Activated CD4-positive, alpha-beta T cell treated with anti-CD3 and anti-CD28 coated beads for 36 hours (primary cell): ENCODE data around the gene ALDH7A1. TPM values are rescaled to one million over a fixed set of nuclear protein-coding genes. Genes with fewer than 3 reads are reported as not detected.

Experiments used
- ATAC-seq: fragments of 200-7000 bp; cut with Tn5 transposase; one replicate; pipeline ENCODE4 v1.10.0; 2021; ENCODE audit warnings: mild to moderate bottlenecking, moderate library complexity
- CTCF ChIA-PET: fragments of 350-600 bp; sonication (Branson Sonifier 250); formaldehyde crosslinking; loops from one replicate; lab custom pipeline; 2021; ENCODE audit warnings: antibody characterized with exemption; lab: Charles Lee
- POLR2A ChIA-PET: fragments of 350-600 bp; sonication (Branson Sonifier 250); formaldehyde crosslinking; loops from one replicate; lab custom pipeline; 2021; ENCODE audit warnings: antibody characterized with exemption, inconsistent platforms; lab: Charles Lee
- DNase-seq: peaks from one replicate; pipeline ENCODE4 v3.0.0-alpha.2; 2020
- H3K27ac Mint-ChIP-seq: one replicate; pipeline ENCODE4 v1.8.0; 2021; ENCODE audit warnings: mixed read lengths
- H3K27me3 Mint-ChIP-seq: one replicate; pipeline ENCODE4 v1.8.0; 2021; ENCODE audit warnings: mixed read lengths
- H3K36me3 Mint-ChIP-seq: one replicate; pipeline ENCODE4 v1.8.0; 2021; ENCODE audit warnings: low read depth, mixed read lengths
- H3K4me1 Mint-ChIP-seq: one replicate; pipeline ENCODE4 v1.8.0; 2021; ENCODE audit warnings: mixed read lengths
- H3K4me3 Mint-ChIP-seq: one replicate; pipeline ENCODE4 v1.8.0; 2021; ENCODE audit warnings: mild to moderate bottlenecking, moderate library complexity, mixed read lengths
- H3K9me3 Mint-ChIP-seq: one replicate; pipeline ENCODE4 v1.8.0; 2021; ENCODE audit warnings: low read depth, mixed read lengths
- intact Hi-C, 2 experiments: fragments of 100-400 bp; cut with DNase I in 1 of 2; cut with micrococcal nuclease in 1 of 2; formaldehyde crosslinking; loops; one replicate each; pipeline versions ENCODE4 v1.14.2 to v1.15.1; 2022 to 2024; cut with DNase I, micrococcal nuclease
- total RNA-seq, 2 experiments: library from RNA; stranded (reverse); gene quantifications; one replicate each; pipeline ENCODE4 v1.2.3, GENCODE V29; 2021

ALDH7A1 gene
- total RNA-seq, 2 experiments from 2014 or later = 13.2 to 15.4 TPM

- DNase-seq (no peak), ATAC-seq (no peak)
- no peaks in the 10 kb centered on the region for H3K9me3 Mint-ChIP-seq
- intact Hi-C loops = no loop called here
- H3K27me3 Mint-ChIP-seq = no peaks in the 10 kb centered on the region
- H3K4me1 Mint-ChIP-seq = no peaks in the 10 kb centered on the region
- ChIA-PET POLR2A (no interaction called here), CTCF (interaction anchor here (0.7 to 14.6 kb wide), 4 partner anchors 22 to 193 kb away, joined by 4 to 173 read pairs (median 20); no protein-coding TSS in a partner anchor)
- no peak overlapping the region for H3K4me3 Mint-ChIP-seq
- no peak overlapping the region for H3K27ac Mint-ChIP-seq
- no peaks in the 10 kb centered on the region for H3K36me3 Mint-ChIP-seq
These were observed 60.5 kb downstream of the ALDH7A1 start for GRCh38 chr5:126534553-126534952.

- CTCF ChIA-PET = interaction anchor here (0.6 to 14.6 kb wide), 8 partner anchors 8 to 190 kb away, joined by 3 to 173 read pairs (median 7); partner anchors contain the start of gene GRAMD2B
- H3K4me1 Mint-ChIP-seq = no peaks in the 10 kb centered on the region
- POLR2A ChIA-PET = no interaction called here
These were observed 63.4 kb downstream of the ALDH7A1 start for GRCh38 chr5:126531543-126532120.

GRCh38 chr5:126527892-126528291 lies 67.1 kb downstream of the ALDH7A1 start:
- DNase-seq (no peak), ATAC-seq (no peak)
- H3K36me3 Mint-ChIP-seq = no peaks in the 10 kb centered on the region
- H3K9me3 Mint-ChIP-seq = no peaks in the 10 kb centered on the region
- ChIA-PET POLR2A (no interaction called here), CTCF (interaction anchor here (0.8 to 2.0 kb wide), 4 partner anchors 9 to 186 kb away, joined by 3 to 7 read pairs (median 4); no protein-coding TSS in a partner anchor)
- H3K27ac Mint-ChIP-seq = no peak overlapping the region
- H3K4me3 Mint-ChIP-seq = no peak overlapping the region
- no peaks in the 10 kb centered on the region for H3K4me1 Mint-ChIP-seq
- intact Hi-C loops = no loop called here
- H3K27me3 Mint-ChIP-seq = peaks cover 2% of the 10 kb centered on the region

More at GRCh38 chr5:126531543-126532120, 63.4 kb downstream of the ALDH7A1 start:
- H3K9me3 Mint-ChIP-seq = no peaks in the 10 kb centered on the region
- intact Hi-C loops = no loop called here
- DNase-seq = no peak
- no peak overlapping the region for H3K4me3 Mint-ChIP-seq
- H3K27me3 Mint-ChIP-seq = peaks cover under 1% of the 10 kb centered on the region
- H3K27ac Mint-ChIP-seq = no peak overlapping the region
- H3K36me3 Mint-ChIP-seq = no peaks in the 10 kb centered on the region
- no peak for ATAC-seq

- H3K9me3 Mint-ChIP-seq = no peaks in the 10 kb centered on the region
- peaks cover 2% of the 10 kb centered on the region for H3K27me3 Mint-ChIP-seq
- H3K27ac Mint-ChIP-seq = no peak overlapping the region
- ATAC-seq (no peak), DNase-seq (no peak)
- H3K4me1 Mint-ChIP-seq = no peaks in the 10 kb centered on the region
- H3K4me3 Mint-ChIP-seq = no peak overlapping the region
- H3K36me3 Mint-ChIP-seq = no peaks in the 10 kb centered on the region
- ChIA-PET CTCF (interaction anchor here (0.8 to 2.0 kb wide), 2 partner anchors 27 to 185 kb away, joined by 3 to 7 read pairs; no protein-coding TSS in a partner anchor), POLR2A (no interaction called here)
- intact Hi-C loops = no loop called here
These were observed 67.9 kb downstream of the ALDH7A1 start for GRCh38 chr5:126527158-126527557.

- H3K9me3 Mint-ChIP-seq = no peaks in the 10 kb centered on the region
- peaks cover 2% of the 10 kb centered on the region for H3K27me3 Mint-ChIP-seq
- intact Hi-C loops = no loop called here
- H3K4me1 Mint-ChIP-seq = no peaks in the 10 kb centered on the region
- ChIA-PET CTCF (interaction anchor here (2.0 kb wide), 1 partner anchor 27 kb away, joined by 7 read pairs; no protein-coding TSS in a partner anchor), POLR2A (no interaction called here)
- no peak overlapping the region for H3K4me3 Mint-ChIP-seq
- DNase-seq (no peak), ATAC-seq (no peak)
- H3K27ac Mint-ChIP-seq = no peak overlapping the region
- no peaks in the 10 kb centered on the region for H3K36me3 Mint-ChIP-seq
These were observed 68.5 kb downstream of the ALDH7A1 start for GRCh38 chr5:126526493-126526892.

- H3K36me3 Mint-ChIP-seq = no peaks in the 10 kb centered on the region
- ATAC-seq = no peak
- intact Hi-C loops = no loop called here
- ChIA-PET POLR2A (no interaction called here), CTCF (no interaction called here)
- no peak for DNase-seq
- no peak overlapping the region for H3K4me3 Mint-ChIP-seq
- H3K9me3 Mint-ChIP-seq = no peaks in the 10 kb centered on the region
- no peak overlapping the region for H3K27ac Mint-ChIP-seq
- H3K27me3 Mint-ChIP-seq = peaks cover 2% of the 10 kb centered on the region
- H3K4me1 Mint-ChIP-seq = no peaks in the 10 kb centered on the region
These were observed 69.3 kb downstream of the ALDH7A1 start for GRCh38 chr5:126525630-126526245.

- CTCF ChIA-PET = interaction anchor here (5.2 kb wide), 1 partner anchor 23 kb away, joined by 19 read pairs; no protein-coding TSS in a partner anchor
- Mint-ChIP-seq H3K27ac (no peak overlapping the region), H3K4me1 (no peaks in the 10 kb centered on the region), H3K36me3 (no peaks in the 10 kb centered on the region), H3K4me3 (no peak overlapping the region), H3K9me3 (no peaks in the 10 kb centered on the region), H3K27me3 (peaks cover 2% of the 10 kb centered on the region)
- no peak for DNase-seq
- POLR2A ChIA-PET = no interaction called here
- intact Hi-C loops = no loop called here
- no peak for ATAC-seq
These were observed 71.1 kb downstream of the ALDH7A1 start for GRCh38 chr5:126523818-126524510.

- intact Hi-C loops = no loop called here
- Mint-ChIP-seq H3K27ac (no peak overlapping the region), H3K36me3 (no peaks in the 10 kb centered on the region), H3K4me1 (no peaks in the 10 kb centered on the region), H3K27me3 (no peaks in the 10 kb centered on the region), H3K9me3 (no peaks in the 10 kb centered on the region), H3K4me3 (no peak overlapping the region)
- CTCF ChIA-PET = interaction anchor here (0.6 to 5.2 kb wide), 4 partner anchors 15 to 165 kb away, joined by 3 to 19 read pairs (median 4); no protein-coding TSS in a partner anchor
- POLR2A ChIA-PET = no interaction called here
- ATAC-seq (no peak), DNase-seq (no peak)
These were observed 73.9 kb downstream of the ALDH7A1 start for GRCh38 chr5:126521130-126521529.

- ChIA-PET POLR2A (no interaction called here), CTCF (interaction anchor here (1.0 to 5.2 kb wide), 3 partner anchors 15 to 167 kb away, joined by 3 to 19 read pairs (median 3); no protein-coding TSS in a partner anchor)
These were observed 74.4 kb downstream of the ALDH7A1 start for GRCh38 chr5:126520593-126520953.

GRCh38 chr5:126519637-126520592 lies 75.1 kb downstream of the ALDH7A1 start:
- ChIA-PET POLR2A (no interaction called here), CTCF (interaction anchor here (1.0 to 5.2 kb wide), 3 partner anchors 16 to 167 kb away, joined by 3 to 19 read pairs (median 3); no protein-coding TSS in a partner anchor)
- H3K9me3 Mint-ChIP-seq = no peaks in the 10 kb centered on the region
- no peaks in the 10 kb centered on the region for H3K4me1 Mint-ChIP-seq
- ATAC-seq (no peak), DNase-seq (no peak)
- intact Hi-C loops = no loop called here
- H3K27me3 Mint-ChIP-seq = no peaks in the 10 kb centered on the region
- H3K4me3 Mint-ChIP-seq = no peak overlapping the region
- H3K27ac Mint-ChIP-seq = no peak overlapping the region
- no peaks in the 10 kb centered on the region for H3K36me3 Mint-ChIP-seq

More at GRCh38 chr5:126520593-126520953, 74.4 kb downstream of the ALDH7A1 start:
- H3K4me1 Mint-ChIP-seq = no peaks in the 10 kb centered on the region
- intact Hi-C loops = no loop called here
- no peaks in the 10 kb centered on the region for H3K27me3 Mint-ChIP-seq
- no peaks in the 10 kb centered on the region for H3K9me3 Mint-ChIP-seq
- DNase-seq = no peak
- ATAC-seq = no peak
- H3K27ac Mint-ChIP-seq = no peak overlapping the region
- H3K36me3 Mint-ChIP-seq = no peaks in the 10 kb centered on the region
- no peak overlapping the region for H3K4me3 Mint-ChIP-seq
